HepG2 (cell line): ENCODE measurements around the gene HYAL2. TPM values are rescaled to one million over a fixed set of nuclear protein-coding genes. Genes with fewer than 3 reads are reported as not detected.

Experiments
- ATF7-NPFF ChIP-seq: sonication (generic); formaldehyde crosslinking; IDR thresholded peaks from 2 replicates; pipeline ENCODE4 v1.8.1; 2023; ENCODE audit warnings: mild to moderate bottlenecking, low read depth, missing genetic modification reagents, moderate library complexity
- CSRNP1 ChIP-seq: sonication (generic); formaldehyde crosslinking; IDR thresholded peaks from 2 replicates; pipeline ENCODE4 v1.8.1; 2023; ENCODE audit warnings: mild to moderate bottlenecking, missing genetic modification reagents
- DR1 ChIP-seq: sonication (generic); formaldehyde crosslinking; IDR thresholded peaks from 2 replicates; pipeline ENCODE4 v1.8.0; 2021; ENCODE audit warnings: mild to moderate bottlenecking, missing genetic modification reagents, inconsistent platforms
- GMEB2 ChIP-seq: IDR thresholded peaks from 2 replicates; pipeline ENCODE4 v1.6.1; 2016; ENCODE audit warnings: missing biosample characterization, missing genetic modification reagents, low read depth
- HNRNPLL ChIP-seq: fragments of 200-400 bp; formaldehyde crosslinking; IDR thresholded peaks from 2 replicates; pipeline ENCODE4 v1.6.1; 2017; ENCODE audit warnings: mild to moderate bottlenecking, low read depth, low read length; ENCODE audit not compliant: poor library complexity, severe bottlenecking
- LRRFIP1 ChIP-seq: sonication (generic); formaldehyde crosslinking; conservative IDR thresholded peaks from 2 replicates; pipeline ENCODE4 v1.4.0; 2020; ENCODE audit warnings: missing genetic modification reagents
- MLLT10 ChIP-seq: sonication (generic); formaldehyde crosslinking; IDR thresholded peaks from 2 replicates; pipeline ENCODE4 v1.4.0; 2020; ENCODE audit warnings: missing genetic modification reagents
- PAX8 ChIP-seq: sonication (generic); formaldehyde crosslinking; IDR thresholded peaks from 2 replicates; pipeline ENCODE4 v1.8.0; 2022; ENCODE audit warnings: mild to moderate bottlenecking, missing genetic modification reagents, borderline replicate concordance
- RBFOX2 ChIP-seq: fragments of 200-400 bp; formaldehyde crosslinking; IDR thresholded peaks from 2 replicates; pipeline ENCODE4 v1.6.1; 2017; ENCODE audit warnings: low read depth, mild to moderate bottlenecking, low read length
- SALL2 ChIP-seq: sonication (generic); formaldehyde crosslinking; IDR thresholded peaks from 2 replicates; pipeline ENCODE4 v1.8.1; 2023; ENCODE audit warnings: mild to moderate bottlenecking, missing genetic modification reagents, inconsistent platforms
- SNRNP70 ChIP-seq: fragments of 200-400 bp; formaldehyde crosslinking; IDR thresholded peaks from 2 replicates; pipeline ENCODE4 v1.6.1; 2017; ENCODE audit warnings: mild to moderate bottlenecking, low read depth, low read length, moderate library complexity
- TBL1XR1 ChIP-seq: fragments of 150-350 bp; IDR thresholded peaks from 2 replicates; pipeline ENCODE4 v1.6.1; 2014; ENCODE audit warnings: borderline replicate concordance, low read length; ENCODE audit not compliant: partially characterized antibody
- THAP11 ChIP-seq: IDR thresholded peaks from 2 replicates; pipeline ENCODE4 v1.6.1; 2016; ENCODE audit warnings: missing biosample characterization, missing genetic modification reagents
- TP53 ChIP-seq: sonication (generic); formaldehyde crosslinking; conservative IDR thresholded peaks from 2 replicates; pipeline ENCODE4 v1.4.0; 2020; ENCODE audit warnings: missing genetic modification reagents
- ZBTB8A ChIP-seq: sonication (generic); formaldehyde crosslinking; IDR thresholded peaks from 2 replicates; pipeline ENCODE4 v1.4.0; 2020; ENCODE audit warnings: mild to moderate bottlenecking, low read depth, missing genetic modification reagents, borderline replicate concordance
- ZNF18 ChIP-seq: sonication (generic); formaldehyde crosslinking; IDR thresholded peaks from 2 replicates; pipeline ENCODE4 v1.8.0; 2022; ENCODE audit warnings: mild to moderate bottlenecking, missing genetic modification reagents; ENCODE audit not compliant: insufficient replicate concordance
- ZNF256 ChIP-seq: sonication (generic); formaldehyde crosslinking; conservative IDR thresholded peaks from 2 replicates; pipeline ENCODE4 v1.4.0; 2020; ENCODE audit warnings: missing genetic modification reagents
- ZNF34 ChIP-seq: sonication (generic); formaldehyde crosslinking; IDR thresholded peaks from 2 replicates; pipeline ENCODE4 v1.4.0; 2020; ENCODE audit warnings: mild to moderate bottlenecking, missing genetic modification reagents, borderline replicate concordance
- ZNF350 ChIP-seq: sonication (generic); formaldehyde crosslinking; IDR thresholded peaks from 2 replicates; pipeline ENCODE4 v1.4.0; 2020; ENCODE audit warnings: mild to moderate bottlenecking, low read depth, missing genetic modification reagents, borderline replicate concordance
- ZNF367 ChIP-seq: sonication (generic); formaldehyde crosslinking; IDR thresholded peaks from 2 replicates; pipeline ENCODE4 v1.4.0; 2020; ENCODE audit warnings: missing genetic modification reagents, borderline replicate concordance
- ZNF430 ChIP-seq: sonication (generic); formaldehyde crosslinking; IDR thresholded peaks from 2 replicates; pipeline ENCODE4 v1.9.0; 2021; ENCODE audit warnings: mild to moderate bottlenecking, missing genetic modification reagents
- ZSCAN30 ChIP-seq: sonication (generic); formaldehyde crosslinking; IDR thresholded peaks from 2 replicates; pipeline ENCODE4 v1.5.0; 2020; ENCODE audit warnings: mild to moderate bottlenecking, missing genetic modification reagents
- polyA plus RNA-seq, 8 experiments: library from polyadenylated mRNA; depleted of rRNA in 3 of 8; stranded (reverse) in 7 of 8; unstranded in 1 of 8; fragments of >200 nt; fragmentation: Illumina TruSeq in 4 of 8; extraction: Trizol in 4 of 8; gene quantifications; 2 replicates each; pipeline versions ENCODE4 v1.2.1 to v1.2.3, GENCODE V29; 2011 to 2016; ENCODE audit warnings: low read depth in 4 of 8, missing spikeins in 1 of 8, mixed read lengths in 1 of 8; ENCODE audit not compliant: insufficient read depth in 1 of 8
- total RNA-seq, 5 experiments: library from RNA; depleted of rRNA; stranded (reverse); fragments of >200 nt; fragmentation: Illumina TruSeq; extraction: Trizol; gene quantifications; 2 replicates each; pipeline ENCODE4 v1.2.3, GENCODE V29; 2016; ENCODE audit warnings: low read depth in 1 of 5

HYAL2 gene
- total and polyA plus RNA-seq, 2 of the 13 experiments (the other 11 are each of a cell fraction or from before 2014, with no cell fraction given): 76.2 to 102 TPM

- TF ChIP-seq TBL1XR1: no peak
- TF ChIP-seq ATF7-NPFF (CRISPR knock-in tag): 0 out of 2 replicates have a peak, but pooled peaks have one; percentile 71
- TF ChIP-seq SALL2 (CRISPR knock-in tag): peak; percentile 13; the same call in 1 of the 2 replicates
- TF ChIP-seq ZNF367 (CRISPR knock-in tag): no peak
- TF ChIP-seq GMEB2 (CRISPR knock-in tag): no peak
- no peak for TF ChIP-seq LRRFIP1 (CRISPR knock-in tag)
- no peak for TF ChIP-seq ZNF430 (CRISPR knock-in tag)
- no peak for TF ChIP-seq MLLT10 (CRISPR knock-in tag)
- no peak for TF ChIP-seq THAP11 (CRISPR knock-in tag)
- TF ChIP-seq ZBTB8A (CRISPR knock-in tag): no peak
- no peak for TF ChIP-seq SNRNP70
- peak; percentile 26 for TF ChIP-seq ZNF18 (CRISPR knock-in tag)
- TF ChIP-seq ZSCAN30 (CRISPR knock-in tag): no peak
- no peak for TF ChIP-seq TP53 (CRISPR knock-in tag)
- TF ChIP-seq ZNF34 (CRISPR knock-in tag): no peak
- TF ChIP-seq ZNF256 (CRISPR knock-in tag): no peak
- TF ChIP-seq DR1 (CRISPR knock-in tag): no peak
- peak; percentile 53 for TF ChIP-seq HNRNPLL
- TF ChIP-seq ZNF350 (CRISPR knock-in tag): no peak
- peak; percentile 78 for TF ChIP-seq RBFOX2
- TF ChIP-seq CSRNP1 (CRISPR knock-in tag): no peak
- no peak for TF ChIP-seq PAX8
Observed at GRCh38 chr3:50302095-50303012, 20.2 kb downstream of the HYAL2 start (continued).
